HG03103 (cell line): ENCODE results near the gene RELCH.
A peak's percentile ranks its signal among the peaks of the same experiment; 100 is the strongest.

Experiments used
- ATAC-seq: cut with Tn5 transposase; IDR thresholded peaks from one replicate; pipeline ENCODE4 v1.9.1; 2021; ENCODE audit warnings: low read depth; ENCODE audit not compliant: unreplicated experiment

The RELCH gene

GRCh38 chr18:62249478-62250097 lies 62.5 kb downstream of the RELCH start:
- ATAC-seq, result no peak

- no peak for ATAC-seq
These were observed 63.4 kb downstream of the RELCH start for GRCh38 chr18:62250475-62250874.

- ATAC-seq, result no peak
These were observed 71.0 kb downstream of the RELCH start for GRCh38 chr18:62258093-62258492.

GRCh38 chr18:62258616-62259015 lies 71.6 kb downstream of the RELCH start:
- ATAC-seq, result no peak

GRCh38 chr18:62262061-62262460 lies 75.0 kb downstream of the RELCH start:
- ATAC-seq, result no peak

- ATAC-seq, result no peak
These were observed 77.9 kb downstream of the RELCH start for GRCh38 chr18:62264984-62265383.

- ATAC-seq, result no peak
These were observed 90.0 kb downstream of the RELCH start for GRCh38 chr18:62277045-62277444.

GRCh38 chr18:62279561-62279960 lies 92.5 kb downstream of the RELCH start:
- no peak for ATAC-seq

GRCh38 chr18:62280058-62280457 lies 93.0 kb downstream of the RELCH start:
- no peak for ATAC-seq

GRCh38 chr18:62280786-62281185 lies 93.7 kb downstream of the RELCH start:
- no peak for ATAC-seq

- ATAC-seq, result no peak
These were observed 94.6 kb downstream of the RELCH start for GRCh38 chr18:62281684-62282083.

- ATAC-seq, result no peak
These were observed 95.2 kb downstream of the RELCH start for GRCh38 chr18:62282188-62282629.

- ATAC-seq, result no peak
These were observed 97.6 kb downstream of the RELCH start for GRCh38 chr18:62284637-62285036.

GRCh38 chr18:62285281-62285680 lies 98.2 kb downstream of the RELCH start:
- ATAC-seq, result no peak

GRCh38 chr18:62287781-62288664 lies 101.0 kb downstream of the RELCH start:
- ATAC-seq, result peak; percentile 33

- peak; percentile 61 for ATAC-seq
These were observed 101.6 kb downstream of the RELCH start for GRCh38 chr18:62288665-62289008.

GRCh38 chr18:62289047-62289446 lies 102.0 kb downstream of the RELCH start:
- peak; percentile 59 for ATAC-seq

GRCh38 chr18:62294073-62294472 lies 107.0 kb downstream of the RELCH start:
- no peak for ATAC-seq

GRCh38 chr18:62300359-62300963 lies 113.4 kb downstream of the RELCH start:
- ATAC-seq, result no peak

- no peak for ATAC-seq
These were observed 114.3 kb downstream of the RELCH start for GRCh38 chr18:62301322-62301721.

- no peak for ATAC-seq
These were observed 125.8 kb downstream of the RELCH start for GRCh38 chr18:62312851-62313250.
